GM18858 (cell line): ENCODE measurements around the gene NTM.

Source experiments
- ATAC-seq: cut with Tn5 transposase; IDR thresholded peaks from one replicate; pipeline ENCODE4 v1.9.1; 2021; ENCODE audit not compliant: unreplicated experiment

The NTM gene

GRCh38 chr11:131934006-131934405, 563.6 kb downstream of the NTM start:
- ATAC-seq: no peak

GRCh38 chr11:131938351-131938751, 567.9 kb downstream of the NTM start:
- no peak for ATAC-seq

GRCh38 chr11:131940126-131940525, 569.7 kb downstream of the NTM start:
- no peak for ATAC-seq

GRCh38 chr11:131942878-131943277, 572.5 kb downstream of the NTM start:
- ATAC-seq: no peak

GRCh38 chr11:131943295-131943694, 572.9 kb downstream of the NTM start:
- ATAC-seq: no peak

GRCh38 chr11:131944736-131945135, 574.3 kb downstream of the NTM start:
- ATAC-seq: no peak

- ATAC-seq: no peak
These were observed 575.3 kb downstream of the NTM start for GRCh38 chr11:131945706-131946105.

- ATAC-seq: no peak
These were observed 577.1 kb downstream of the NTM start for GRCh38 chr11:131947511-131947910.

- ATAC-seq: no peak
These were observed 580.7 kb downstream of the NTM start for GRCh38 chr11:131951121-131951520.

- no peak for ATAC-seq
These were observed 583.7 kb downstream of the NTM start for GRCh38 chr11:131954146-131954545.

- no peak for ATAC-seq
These were observed 585.5 kb downstream of the NTM start for GRCh38 chr11:131955904-131956303.

GRCh38 chr11:131957201-131957600, 586.8 kb downstream of the NTM start:
- no peak for ATAC-seq

- ATAC-seq: no peak
These were observed 587.5 kb downstream of the NTM start for GRCh38 chr11:131957875-131958274.

GRCh38 chr11:131962818-131963217, 592.4 kb downstream of the NTM start:
- ATAC-seq: no peak

- no peak for ATAC-seq
These were observed 594.5 kb downstream of the NTM start for GRCh38 chr11:131964698-131965483.

- ATAC-seq: no peak
These were observed 595.1 kb downstream of the NTM start for GRCh38 chr11:131965504-131965903.

GRCh38 chr11:131966667-131967066, 596.3 kb downstream of the NTM start:
- no peak for ATAC-seq

- no peak for ATAC-seq
These were observed 598.8 kb downstream of the NTM start for GRCh38 chr11:131969261-131969660.

GRCh38 chr11:131973061-131973460, 602.6 kb downstream of the NTM start:
- ATAC-seq: no peak

GRCh38 chr11:131975619-131976018, 605.2 kb downstream of the NTM start:
- ATAC-seq: no peak

GRCh38 chr11:131976021-131976420, 605.6 kb downstream of the NTM start:
- no peak for ATAC-seq

- no peak for ATAC-seq
These were observed 606.8 kb downstream of the NTM start for GRCh38 chr11:131977231-131977630.

GRCh38 chr11:131977854-131978253, 607.4 kb downstream of the NTM start:
- ATAC-seq: no peak
